Measurements from ENCODE around the gene TEAD1. TPM values are rescaled to one million over a fixed set of nuclear protein-coding genes. Genes with fewer than 3 reads are reported as not detected.

Gene TEAD1
- polyA plus RNA-seq, 1 donor = 102 TPM

GRCh38 chr11:12834630-12835029 lies 160.4 kb downstream of the TEAD1 start:
- no peak for DNase-seq (ENCODE audit: low read depth)

DNA sequence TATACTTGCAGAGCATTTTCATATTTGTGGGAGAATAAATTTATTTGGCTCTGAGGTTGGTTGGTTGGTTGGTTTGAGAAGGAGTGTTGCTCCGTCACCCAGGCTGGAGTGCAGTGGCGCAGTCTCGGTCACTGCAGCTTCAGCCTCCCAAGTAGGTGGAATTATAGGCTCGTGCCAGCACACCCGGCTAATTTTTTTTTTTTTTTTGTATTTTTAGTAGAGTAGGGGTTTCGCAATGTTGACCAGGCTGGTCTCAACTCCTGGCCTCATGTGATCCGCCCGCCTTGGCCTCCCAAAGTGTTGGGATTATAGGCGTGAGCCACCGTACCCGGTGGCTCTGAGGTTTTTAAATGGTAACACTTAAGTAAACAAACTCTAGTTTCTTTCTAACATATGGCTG lies 161.1 kb downstream of the TEAD1 start:
- DNase-seq (ENCODE audit: low read depth) = no peak

- no peak for DNase-seq (ENCODE audit: low read depth)
Observed at GRCh38 chr11:12838463-12839123, 164.4 kb downstream of the TEAD1 start.

DNA sequence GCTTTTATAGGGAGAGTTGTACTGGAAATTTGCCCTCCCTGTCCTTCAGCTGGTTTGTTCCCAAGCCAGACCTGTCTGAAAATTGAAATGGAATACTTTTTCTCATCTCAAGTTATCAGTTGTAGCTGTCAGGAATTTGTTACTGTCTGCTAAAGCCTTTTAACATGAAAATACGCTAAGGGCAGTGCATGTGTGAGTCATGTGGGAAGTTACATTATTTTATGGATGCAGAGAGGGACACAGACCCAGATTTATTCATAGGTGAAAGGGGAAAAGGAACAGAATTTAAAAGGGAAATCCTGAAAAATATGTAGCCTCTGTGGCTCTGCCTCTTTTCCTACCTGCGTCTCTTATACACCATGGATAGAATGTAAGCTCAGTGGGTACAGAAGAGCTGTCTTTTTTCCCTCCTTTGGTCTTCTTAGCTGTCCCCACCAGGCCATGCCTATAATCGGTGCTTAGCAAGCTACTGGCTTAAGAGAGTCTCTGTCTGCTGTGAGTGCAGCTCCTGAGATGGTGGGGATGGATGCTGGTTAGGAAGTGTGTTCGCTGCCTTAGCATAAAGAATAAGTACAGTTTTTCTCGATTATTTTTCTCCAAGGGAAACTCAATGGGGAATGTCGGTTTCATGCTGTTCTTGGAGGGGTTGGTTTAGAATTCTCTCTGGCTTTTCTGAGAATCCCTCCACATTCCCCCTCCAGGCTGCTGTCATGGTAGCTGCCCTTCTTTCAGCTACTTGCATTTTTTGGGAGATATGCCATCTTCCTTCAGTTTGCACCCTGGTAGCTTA lies 166.8 kb downstream of the TEAD1 start:
- DNase-seq (ENCODE audit: low read depth) = no peak

DNA sequence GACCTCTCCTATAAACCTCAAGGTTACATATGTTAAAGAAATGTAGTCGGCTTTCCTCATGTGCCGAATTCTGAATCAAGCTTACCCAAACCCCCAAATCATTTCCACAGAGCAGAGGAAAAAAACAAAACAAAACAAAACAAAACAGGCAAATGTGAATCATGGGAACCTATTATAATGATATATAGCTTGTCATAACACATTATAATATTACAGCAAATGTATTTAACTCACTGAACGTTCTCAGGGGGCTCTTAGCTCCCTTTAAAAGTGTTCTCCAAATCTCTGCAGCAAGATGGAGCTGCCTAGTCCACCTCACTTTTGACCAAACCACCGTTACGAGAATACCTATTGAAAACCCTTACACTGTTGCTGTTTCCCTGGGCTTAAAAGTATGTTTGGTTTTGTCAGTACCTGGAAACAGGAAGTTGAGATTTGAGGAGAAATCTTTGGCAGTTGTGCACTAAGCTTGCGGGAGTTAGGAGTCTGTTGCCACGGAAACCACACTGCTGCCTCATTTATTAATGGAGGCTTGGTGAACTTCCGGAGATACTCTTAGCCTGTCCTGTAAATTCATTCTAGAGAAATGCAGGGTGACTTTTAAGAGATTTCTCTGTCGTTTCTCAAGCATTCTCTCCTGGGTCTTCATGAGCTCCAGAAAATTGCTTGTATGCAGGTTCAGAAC lies 167.9 kb downstream of the TEAD1 start:
- DNase-seq (ENCODE audit: low read depth) = no peak

GRCh38 chr11:12842933-12843636 lies 168.9 kb downstream of the TEAD1 start:
- DNase-seq (ENCODE audit: low read depth) = no peak

DNA sequence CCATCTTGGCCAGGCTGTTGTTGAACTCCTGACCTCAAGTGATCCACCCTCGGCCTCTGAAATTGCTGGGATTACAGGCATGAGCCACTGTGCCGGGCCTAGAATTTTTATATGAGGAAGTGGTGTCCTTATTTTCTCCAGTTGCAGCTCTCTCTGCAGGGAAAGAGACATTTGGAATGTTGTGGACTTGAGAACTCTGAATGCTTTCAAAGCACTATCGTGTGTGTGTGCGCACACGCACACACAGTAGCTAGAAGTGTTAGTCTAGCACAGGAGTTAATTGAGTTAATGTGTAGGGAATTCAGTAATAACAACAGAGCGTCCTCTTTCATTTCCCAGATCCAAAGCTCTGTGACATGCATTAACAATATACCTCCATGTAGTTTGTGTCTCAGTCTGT lies 170.9 kb downstream of the TEAD1 start:
- no peak for DNase-seq (ENCODE audit: low read depth)

- no peak for DNase-seq (ENCODE audit: low read depth)
Observed at GRCh38 chr11:12845739-12846358, 171.6 kb downstream of the TEAD1 start.

DNA sequence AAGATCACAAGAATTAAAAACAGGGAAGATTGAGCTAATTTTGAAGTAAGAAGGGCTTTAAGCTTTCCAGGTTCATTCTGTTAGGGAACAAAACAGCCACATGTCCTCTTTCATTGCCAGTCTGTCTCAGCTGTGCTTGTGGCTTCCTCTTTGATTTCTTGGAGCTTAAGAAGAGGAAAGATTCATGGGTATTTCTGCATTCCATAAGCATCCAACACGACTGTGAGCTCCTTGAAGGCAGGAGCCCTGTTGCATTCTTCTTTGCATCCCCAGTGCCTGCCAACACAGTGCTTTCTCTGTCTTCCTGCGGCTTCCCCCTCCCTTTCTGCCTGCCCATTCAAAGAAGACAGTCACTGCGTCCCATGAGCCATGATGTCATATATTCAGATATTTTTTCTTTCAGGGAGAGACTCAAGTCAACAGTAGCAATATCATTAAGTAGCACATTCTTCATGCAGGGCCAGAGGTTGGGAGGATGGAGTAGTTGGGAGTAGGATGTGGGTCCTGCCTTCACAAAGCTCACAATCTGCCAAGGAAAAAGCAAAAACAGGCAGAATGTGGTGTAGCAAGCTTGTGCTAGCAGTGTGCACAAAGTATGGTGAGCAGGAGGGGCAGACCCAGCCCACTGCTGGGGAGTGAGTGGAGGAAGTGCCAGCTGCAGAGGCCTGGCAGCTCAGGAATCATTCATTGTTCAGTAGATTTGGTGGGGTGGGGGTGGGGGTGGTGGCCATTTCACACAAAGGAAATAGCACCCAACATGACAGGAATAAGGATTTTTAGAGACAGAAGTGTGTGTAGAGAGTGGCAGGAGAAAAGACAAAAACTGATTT lies 172.8 kb downstream of the TEAD1 start:
- DNase-seq (ENCODE audit: low read depth) = no peak

DNA sequence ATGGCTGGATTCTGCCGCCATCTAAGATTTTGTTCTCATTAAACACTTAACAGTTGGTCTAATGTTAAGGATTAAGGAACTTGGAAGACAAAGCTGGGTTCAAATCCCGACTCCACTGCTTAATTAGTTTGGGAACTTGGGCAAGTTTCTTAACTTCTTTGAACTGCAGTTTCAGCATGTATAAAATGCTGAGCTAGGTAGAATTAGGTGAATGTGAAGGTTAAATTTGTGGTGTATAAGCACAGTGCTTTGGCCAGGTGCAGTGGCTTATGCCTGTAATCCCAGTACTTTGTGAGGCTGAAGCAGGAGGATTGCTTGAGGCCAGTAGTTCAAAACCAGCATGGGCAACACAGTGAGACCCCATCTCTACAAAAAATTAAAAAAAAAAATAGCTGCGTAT lies 174.2 kb downstream of the TEAD1 start:
- DNase-seq (ENCODE audit: low read depth) = no peak

DNA sequence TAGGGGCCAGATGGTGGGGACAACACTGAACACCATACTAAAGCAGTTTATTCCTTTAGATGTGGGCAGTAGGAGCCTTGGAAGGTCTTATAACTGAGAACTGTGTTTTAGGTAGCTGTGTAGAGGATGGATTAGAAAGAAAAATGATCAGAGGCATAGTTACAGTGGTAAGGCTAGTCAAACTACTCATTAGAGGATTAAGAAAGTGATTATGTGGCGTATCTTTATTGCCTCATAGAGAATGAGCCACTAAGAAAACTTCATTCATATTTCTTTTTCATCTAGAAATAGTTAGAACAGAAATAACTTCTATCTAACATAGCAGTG lies 179.1 kb downstream of the TEAD1 start:
- no peak for DNase-seq (ENCODE audit: low read depth)

- DNase-seq (ENCODE audit: low read depth) = no peak
Observed at GRCh38 chr11:12853652-12854296, 179.6 kb downstream of the TEAD1 start.

- DNase-seq (ENCODE audit: low read depth) = no peak
Observed at GRCh38 chr11:12854297-12854661, 180.1 kb downstream of the TEAD1 start.

GRCh38 chr11:12854829-12855228 lies 180.6 kb downstream of the TEAD1 start:
- DNase-seq (ENCODE audit: low read depth) = no peak

GRCh38 chr11:12856338-12856737 lies 182.1 kb downstream of the TEAD1 start:
- no peak for DNase-seq (ENCODE audit: low read depth)

GRCh38 chr11:12857572-12857971 lies 183.4 kb downstream of the TEAD1 start:
- no peak for DNase-seq (ENCODE audit: low read depth)

- DNase-seq (ENCODE audit: low read depth) = no peak
Observed at GRCh38 chr11:12859872-12860657, 185.8 kb downstream of the TEAD1 start.

DNA sequence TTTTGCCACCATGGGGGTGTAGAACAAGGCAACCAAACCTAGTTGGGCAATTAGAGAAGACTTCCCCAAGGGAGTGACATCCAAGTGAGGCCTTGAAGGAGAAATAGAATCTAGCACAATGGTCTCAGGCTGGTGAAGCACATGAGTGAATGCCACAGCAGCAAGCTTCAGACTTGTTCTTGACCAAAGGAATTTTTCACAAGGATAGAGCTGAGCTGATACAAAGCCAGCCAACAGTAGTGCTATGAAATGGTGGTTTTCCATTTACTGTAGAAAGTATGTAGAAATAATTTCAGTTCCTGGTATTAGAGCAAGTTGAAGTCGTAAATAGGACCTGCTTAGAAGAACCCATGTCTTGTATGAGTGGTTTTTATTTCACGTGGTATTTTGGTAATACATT lies 186.6 kb downstream of the TEAD1 start:
- no peak for DNase-seq (ENCODE audit: low read depth)

GRCh38 chr11:12862696-12863469 lies 188.7 kb downstream of the TEAD1 start:
- no peak for DNase-seq (ENCODE audit: low read depth)

Data from forelimb muscle (tissue), 1 donor.